HepG2 (cell line): ENCODE results near the gene ARHGAP9. TPM values are rescaled to one million over a fixed set of nuclear protein-coding genes. Genes with fewer than 3 reads are reported as not detected.
A peak's percentile ranks its signal among the peaks of the same experiment; 100 is the strongest.

Experiments
- ASH2L ChIP-seq: fragments of 300-600, 200-600 bp; sonication (generic); IDR thresholded peaks from 2 replicates; pipeline ENCODE4 v1.7.0; 2017; ENCODE audit warnings: low read depth, mild to moderate bottlenecking, moderate library complexity, mixed read lengths, low read length; ENCODE audit not compliant: insufficient read length
- CBFB ChIP-seq: sonication (generic); formaldehyde crosslinking; IDR thresholded peaks from 2 replicates; pipeline ENCODE4 v1.4.0; 2020; ENCODE audit warnings: missing genetic modification reagents
- GATAD1 ChIP-seq: IDR thresholded peaks from 2 replicates; pipeline ENCODE4 v1.6.1; 2016; ENCODE audit warnings: missing genetic modification reagents, missing compliant biosample characterization
- HES4 ChIP-seq: sonication (generic); formaldehyde crosslinking; IDR thresholded peaks from 2 replicates; pipeline ENCODE4 v1.9.0; 2021; ENCODE audit warnings: mild to moderate bottlenecking, missing genetic modification reagents, borderline replicate concordance
- TBL1XR1 ChIP-seq: fragments of 150-350 bp; IDR thresholded peaks from 2 replicates; pipeline ENCODE4 v1.6.1; 2014; ENCODE audit warnings: borderline replicate concordance, low read length; ENCODE audit not compliant: partially characterized antibody
- ZNF441 ChIP-seq: sonication (generic); formaldehyde crosslinking; IDR thresholded peaks from 2 replicates; pipeline ENCODE4 v1.7.0; 2021; ENCODE audit warnings: missing genetic modification reagents, borderline replicate concordance
- polyA plus RNA-seq, 8 experiments: library from polyadenylated mRNA; depleted of rRNA in 3 of 8; stranded (reverse) in 7 of 8; unstranded in 1 of 8; fragments of >200 nt; fragmentation: Illumina TruSeq in 4 of 8; extraction: Trizol in 4 of 8; gene quantifications; 2 replicates each; pipeline versions ENCODE4 v1.2.1 to v1.2.3, GENCODE V29; 2011 to 2016; ENCODE audit warnings: low read depth in 4 of 8, missing spikeins in 1 of 8, mixed read lengths in 1 of 8; ENCODE audit not compliant: insufficient read depth in 1 of 8
- total RNA-seq, 5 experiments: library from RNA; depleted of rRNA; stranded (reverse); fragments of >200 nt; fragmentation: Illumina TruSeq; extraction: Trizol; gene quantifications; 2 replicates each; pipeline ENCODE4 v1.2.3, GENCODE V29; 2016; ENCODE audit warnings: low read depth in 1 of 5
- TF ChIP-seq, protein P1 (sequence below): sonication (generic); formaldehyde crosslinking; IDR thresholded peaks from 2 replicates; pipeline ENCODE4 v1.5.1; 2020; ENCODE audit warnings: missing genetic modification reagents, mild to moderate bottlenecking, borderline replicate concordance
- TF ChIP-seq, protein P2 (sequence below): sonication (generic); formaldehyde crosslinking; IDR thresholded peaks from 2 replicates; pipeline ENCODE4 v1.4.0; 2020; ENCODE audit warnings: missing genetic modification reagents
- TF ChIP-seq, protein P3 (sequence below): IDR thresholded peaks from 2 replicates; pipeline ENCODE4 v1.6.1; 2016; ENCODE audit warnings: missing compliant biosample characterization, missing genetic modification reagents, borderline replicate concordance
- TF ChIP-seq, protein P4 (sequence below): sonication (generic); formaldehyde crosslinking; IDR thresholded peaks from 2 replicates; pipeline ENCODE4 v1.4.0; 2020; ENCODE audit warnings: mild to moderate bottlenecking, low read depth, missing genetic modification reagents
- TF ChIP-seq, protein P5 (sequence below): sonication (generic); formaldehyde crosslinking; conservative IDR thresholded peaks from 2 replicates; pipeline ENCODE4 v1.5.0; 2020; ENCODE audit warnings: missing genetic modification reagents
- TF ChIP-seq, protein P6 (sequence below): sonication (generic); formaldehyde crosslinking; IDR thresholded peaks from 2 replicates; pipeline ENCODE4 v1.4.0; 2020; ENCODE audit warnings: mild to moderate bottlenecking, missing genetic modification reagents

ARHGAP9 gene
- total and polyA plus RNA-seq, 2 of the 13 experiments (the other 11 are each of a cell fraction or from before 2014, with no cell fraction given): 0.18 to 1.2 TPM

DNA sequence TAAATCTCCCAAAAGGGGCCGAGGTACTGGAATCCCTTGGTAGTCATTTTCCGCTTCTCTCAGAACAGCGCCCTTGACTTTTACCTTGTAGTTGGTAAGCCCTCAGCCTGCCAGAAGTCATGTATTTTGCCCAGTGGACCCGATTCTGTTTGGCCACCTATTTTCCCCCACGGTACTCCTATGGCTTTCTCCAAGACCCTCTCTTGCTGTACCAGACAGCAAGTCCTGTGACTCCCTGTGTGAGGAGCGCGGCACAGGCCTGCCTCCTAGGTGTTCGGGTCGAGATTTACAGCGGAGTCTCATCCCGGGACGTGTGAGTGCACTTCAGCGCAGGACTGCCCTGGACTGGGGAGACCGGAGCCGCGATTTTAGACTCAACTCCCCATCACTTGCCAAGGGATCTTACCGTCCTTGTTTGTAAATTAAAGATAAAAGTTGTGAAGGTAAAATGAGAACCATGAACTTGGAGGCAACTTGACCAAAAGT, 41.9 kb upstream of the ARHGAP9 start (continued):
- TF ChIP-seq, protein P1, sequence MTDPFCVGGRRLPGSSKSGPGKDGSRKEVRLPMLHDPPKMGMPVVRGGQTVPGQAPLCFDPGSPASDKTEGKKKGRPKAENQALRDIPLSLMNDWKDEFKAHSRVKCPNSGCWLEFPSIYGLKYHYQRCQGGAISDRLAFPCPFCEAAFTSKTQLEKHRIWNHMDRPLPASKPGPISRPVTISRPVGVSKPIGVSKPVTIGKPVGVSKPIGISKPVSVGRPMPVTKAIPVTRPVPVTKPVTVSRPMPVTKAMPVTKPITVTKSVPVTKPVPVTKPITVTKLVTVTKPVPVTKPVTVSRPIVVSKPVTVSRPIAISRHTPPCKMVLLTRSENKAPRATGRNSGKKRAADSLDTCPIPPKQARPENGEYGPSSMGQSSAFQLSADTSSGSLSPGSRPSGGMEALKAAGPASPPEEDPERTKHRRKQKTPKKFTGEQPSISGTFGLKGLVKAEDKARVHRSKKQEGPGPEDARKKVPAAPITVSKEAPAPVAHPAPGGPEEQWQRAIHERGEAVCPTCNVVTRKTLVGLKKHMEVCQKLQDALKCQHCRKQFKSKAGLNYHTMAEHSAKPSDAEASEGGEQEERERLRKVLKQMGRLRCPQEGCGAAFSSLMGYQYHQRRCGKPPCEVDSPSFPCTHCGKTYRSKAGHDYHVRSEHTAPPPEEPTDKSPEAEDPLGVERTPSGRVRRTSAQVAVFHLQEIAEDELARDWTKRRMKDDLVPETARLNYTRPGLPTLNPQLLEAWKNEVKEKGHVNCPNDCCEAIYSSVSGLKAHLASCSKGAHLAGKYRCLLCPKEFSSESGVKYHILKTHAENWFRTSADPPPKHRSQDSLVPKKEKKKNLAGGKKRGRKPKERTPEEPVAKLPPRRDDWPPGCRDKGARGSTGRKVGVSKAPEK (CRISPR knock-in tag): no peak
- TF ChIP-seq, protein P2, sequence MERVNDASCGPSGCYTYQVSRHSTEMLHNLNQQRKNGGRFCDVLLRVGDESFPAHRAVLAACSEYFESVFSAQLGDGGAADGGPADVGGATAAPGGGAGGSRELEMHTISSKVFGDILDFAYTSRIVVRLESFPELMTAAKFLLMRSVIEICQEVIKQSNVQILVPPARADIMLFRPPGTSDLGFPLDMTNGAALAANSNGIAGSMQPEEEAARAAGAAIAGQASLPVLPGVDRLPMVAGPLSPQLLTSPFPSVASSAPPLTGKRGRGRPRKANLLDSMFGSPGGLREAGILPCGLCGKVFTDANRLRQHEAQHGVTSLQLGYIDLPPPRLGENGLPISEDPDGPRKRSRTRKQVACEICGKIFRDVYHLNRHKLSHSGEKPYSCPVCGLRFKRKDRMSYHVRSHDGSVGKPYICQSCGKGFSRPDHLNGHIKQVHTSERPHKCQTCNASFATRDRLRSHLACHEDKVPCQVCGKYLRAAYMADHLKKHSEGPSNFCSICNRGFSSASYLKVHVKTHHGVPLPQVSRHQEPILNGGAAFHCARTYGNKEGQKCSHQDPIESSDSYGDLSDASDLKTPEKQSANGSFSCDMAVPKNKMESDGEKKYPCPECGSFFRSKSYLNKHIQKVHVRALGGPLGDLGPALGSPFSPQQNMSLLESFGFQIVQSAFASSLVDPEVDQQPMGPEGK (CRISPR knock-in tag): no peak
- peak; percentile 22 for TF ChIP-seq ASH2L
- no peak for TF ChIP-seq ZNF441 (CRISPR knock-in tag)
- TF ChIP-seq, protein P3, sequence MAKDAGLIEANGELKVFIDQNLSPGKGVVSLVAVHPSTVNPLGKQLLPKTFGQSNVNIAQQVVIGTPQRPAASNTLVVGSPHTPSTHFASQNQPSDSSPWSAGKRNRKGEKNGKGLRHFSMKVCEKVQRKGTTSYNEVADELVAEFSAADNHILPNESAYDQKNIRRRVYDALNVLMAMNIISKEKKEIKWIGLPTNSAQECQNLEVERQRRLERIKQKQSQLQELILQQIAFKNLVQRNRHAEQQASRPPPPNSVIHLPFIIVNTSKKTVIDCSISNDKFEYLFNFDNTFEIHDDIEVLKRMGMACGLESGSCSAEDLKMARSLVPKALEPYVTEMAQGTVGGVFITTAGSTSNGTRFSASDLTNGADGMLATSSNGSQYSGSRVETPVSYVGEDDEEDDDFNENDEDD (CRISPR knock-in tag): no peak
- TF ChIP-seq, protein P4, sequence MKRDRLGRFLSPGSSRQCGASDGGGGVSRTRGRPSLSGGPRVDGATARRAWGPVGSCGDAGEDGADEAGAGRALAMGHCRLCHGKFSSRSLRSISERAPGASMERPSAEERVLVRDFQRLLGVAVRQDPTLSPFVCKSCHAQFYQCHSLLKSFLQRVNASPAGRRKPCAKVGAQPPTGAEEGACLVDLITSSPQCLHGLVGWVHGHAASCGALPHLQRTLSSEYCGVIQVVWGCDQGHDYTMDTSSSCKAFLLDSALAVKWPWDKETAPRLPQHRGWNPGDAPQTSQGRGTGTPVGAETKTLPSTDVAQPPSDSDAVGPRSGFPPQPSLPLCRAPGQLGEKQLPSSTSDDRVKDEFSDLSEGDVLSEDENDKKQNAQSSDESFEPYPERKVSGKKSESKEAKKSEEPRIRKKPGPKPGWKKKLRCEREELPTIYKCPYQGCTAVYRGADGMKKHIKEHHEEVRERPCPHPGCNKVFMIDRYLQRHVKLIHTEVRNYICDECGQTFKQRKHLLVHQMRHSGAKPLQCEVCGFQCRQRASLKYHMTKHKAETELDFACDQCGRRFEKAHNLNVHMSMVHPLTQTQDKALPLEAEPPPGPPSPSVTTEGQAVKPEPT: no peak
- TF ChIP-seq, protein P5, sequence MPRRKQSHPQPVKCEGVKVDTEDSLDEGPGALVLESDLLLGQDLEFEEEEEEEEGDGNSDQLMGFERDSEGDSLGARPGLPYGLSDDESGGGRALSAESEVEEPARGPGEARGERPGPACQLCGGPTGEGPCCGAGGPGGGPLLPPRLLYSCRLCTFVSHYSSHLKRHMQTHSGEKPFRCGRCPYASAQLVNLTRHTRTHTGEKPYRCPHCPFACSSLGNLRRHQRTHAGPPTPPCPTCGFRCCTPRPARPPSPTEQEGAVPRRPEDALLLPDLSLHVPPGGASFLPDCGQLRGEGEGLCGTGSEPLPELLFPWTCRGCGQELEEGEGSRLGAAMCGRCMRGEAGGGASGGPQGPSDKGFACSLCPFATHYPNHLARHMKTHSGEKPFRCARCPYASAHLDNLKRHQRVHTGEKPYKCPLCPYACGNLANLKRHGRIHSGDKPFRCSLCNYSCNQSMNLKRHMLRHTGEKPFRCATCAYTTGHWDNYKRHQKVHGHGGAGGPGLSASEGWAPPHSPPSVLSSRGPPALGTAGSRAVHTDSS (CRISPR knock-in tag): no peak; the same call in 1 of the 2 replicates
- no peak for TF ChIP-seq HES4 (CRISPR knock-in tag)
- TF ChIP-seq CBFB: no peak
- TF ChIP-seq, protein P6, sequence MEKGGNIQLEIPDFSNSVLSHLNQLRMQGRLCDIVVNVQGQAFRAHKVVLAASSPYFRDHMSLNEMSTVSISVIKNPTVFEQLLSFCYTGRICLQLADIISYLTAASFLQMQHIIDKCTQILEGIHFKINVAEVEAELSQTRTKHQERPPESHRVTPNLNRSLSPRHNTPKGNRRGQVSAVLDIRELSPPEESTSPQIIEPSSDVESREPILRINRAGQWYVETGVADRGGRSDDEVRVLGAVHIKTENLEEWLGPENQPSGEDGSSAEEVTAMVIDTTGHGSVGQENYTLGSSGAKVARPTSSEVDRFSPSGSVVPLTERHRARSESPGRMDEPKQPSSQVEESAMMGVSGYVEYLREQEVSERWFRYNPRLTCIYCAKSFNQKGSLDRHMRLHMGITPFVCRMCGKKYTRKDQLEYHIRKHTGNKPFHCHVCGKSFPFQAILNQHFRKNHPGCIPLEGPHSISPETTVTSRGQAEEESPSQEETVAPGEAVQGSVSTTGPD (CRISPR knock-in tag): no peak
- TF ChIP-seq TBL1XR1: peak; percentile 4
- no peak for TF ChIP-seq GATAD1
